Activated CD8-positive, alpha-beta memory T cell treated with anti-CD3 and anti-CD28 coated beads, Interleukin-2, amount 50 U/mL, for 1 hour (primary cell): ENCODE measurements around the gene IL4.

ENCODE experiments used
- DNase-seq: peaks from one replicate; pipeline ENCODE4 v3.0.0-alpha.2; 2020; ENCODE audit errors: extremely low read depth

The IL4 gene

GRCh38 chr5:132658381-132659302 lies 15.1 kb upstream of the IL4 start:
- DNase-seq: no peak

GRCh38 chr5:132659598-132660493 lies 13.9 kb upstream of the IL4 start:
- DNase-seq: no peak

- DNase-seq: no peak
Observed at GRCh38 chr5:132661231-132662003, 12.4 kb upstream of the IL4 start.

- no peak for DNase-seq
Observed at GRCh38 chr5:132662004-132662401, 11.8 kb upstream of the IL4 start.

DNA sequence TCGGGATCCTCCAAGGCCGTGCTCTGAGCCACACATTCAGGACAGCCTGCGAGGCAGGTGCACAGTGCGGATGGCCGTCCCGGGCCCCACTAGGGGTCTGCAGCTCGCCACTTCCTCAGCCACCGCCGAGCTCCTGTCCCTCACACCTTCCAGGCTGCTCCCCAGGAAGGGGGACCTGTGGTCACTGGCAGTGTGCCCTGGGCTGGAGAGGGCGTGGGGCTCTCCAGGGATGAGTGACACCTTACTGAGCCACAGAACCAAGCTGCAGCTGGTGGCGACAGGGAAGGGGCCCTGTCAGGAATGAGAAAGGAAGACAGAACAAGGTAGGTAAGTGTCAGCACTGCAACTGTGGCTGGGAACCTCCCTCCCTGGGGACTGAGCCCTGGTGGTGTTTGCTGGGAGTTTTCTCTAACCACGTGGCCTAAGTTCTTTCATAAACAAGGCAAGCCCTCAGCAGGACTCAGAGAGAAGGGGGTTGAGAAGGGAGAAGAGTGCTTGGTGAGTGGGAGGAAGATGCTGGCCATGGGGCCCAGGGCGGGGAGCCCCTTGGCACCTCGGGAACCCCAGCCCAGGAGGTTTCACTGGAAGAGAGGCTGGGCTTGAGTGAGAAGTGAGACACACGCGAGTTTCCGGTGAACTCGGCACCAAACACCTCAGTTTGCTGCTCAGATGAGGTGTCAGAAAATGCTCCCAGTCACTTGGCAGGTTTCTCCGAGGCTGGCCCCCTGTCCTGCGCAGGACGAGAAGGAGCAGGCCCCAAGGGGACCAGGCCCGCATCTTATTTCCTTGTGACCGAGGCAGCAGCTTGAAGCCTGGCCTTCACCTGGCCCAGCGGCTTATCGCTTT lies 10.6 kb upstream of the IL4 start:
- no peak for DNase-seq

DNA sequence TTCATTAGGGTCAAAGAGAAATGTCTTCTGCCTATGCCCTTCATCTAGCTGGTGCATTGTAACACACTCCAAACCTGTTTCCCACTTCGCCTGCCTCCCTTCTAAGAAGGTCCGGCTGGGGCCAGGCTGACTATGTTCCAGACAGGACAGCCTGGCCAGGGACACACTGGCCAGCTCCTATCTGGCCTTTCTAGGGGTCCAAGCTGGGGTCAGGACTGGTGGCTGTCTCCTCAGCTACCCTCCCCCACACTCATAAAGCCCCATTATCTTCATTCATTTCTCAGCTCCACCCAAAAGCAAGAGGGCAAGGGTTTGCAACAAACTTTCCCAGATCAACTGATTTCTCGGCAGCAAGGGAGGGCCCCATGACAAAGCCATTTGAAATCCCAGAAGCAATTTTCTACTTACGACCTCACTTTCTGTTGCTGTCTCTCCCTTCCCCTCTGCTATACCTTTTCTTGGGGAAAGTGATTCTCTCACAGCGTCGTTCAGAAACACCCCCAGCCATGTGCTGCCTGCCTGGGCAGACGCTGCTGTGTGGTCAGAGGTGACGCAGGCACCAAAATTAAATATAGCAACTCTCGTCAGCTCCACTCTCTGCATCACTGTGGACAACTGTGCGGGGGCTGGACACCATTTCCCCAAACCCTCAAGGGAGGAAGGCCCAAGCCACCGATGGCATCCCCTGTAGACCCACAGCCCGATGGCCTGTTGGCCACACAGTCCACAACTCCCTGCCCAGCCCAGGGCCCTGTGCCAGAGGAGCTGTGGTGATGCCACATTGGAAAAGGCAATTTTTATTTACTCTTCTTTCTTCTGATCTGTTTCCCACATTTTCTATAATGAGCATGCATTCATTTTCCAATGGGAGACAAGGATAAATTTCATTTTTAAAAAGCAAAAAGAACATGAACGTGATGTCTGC lies 9.8 kb upstream of the IL4 start:
- DNase-seq: no peak

GRCh38 chr5:132664696-132665209 lies 9.0 kb upstream of the IL4 start:
- DNase-seq: no peak

- no peak for DNase-seq
Observed at GRCh38 chr5:132665574-132666080, 8.2 kb upstream of the IL4 start.

- no peak for DNase-seq
Observed at GRCh38 chr5:132666310-132667123, 7.3 kb upstream of the IL4 start.

- no peak for DNase-seq
Observed at GRCh38 chr5:132667309-132667708, 6.5 kb upstream of the IL4 start.

DNA sequence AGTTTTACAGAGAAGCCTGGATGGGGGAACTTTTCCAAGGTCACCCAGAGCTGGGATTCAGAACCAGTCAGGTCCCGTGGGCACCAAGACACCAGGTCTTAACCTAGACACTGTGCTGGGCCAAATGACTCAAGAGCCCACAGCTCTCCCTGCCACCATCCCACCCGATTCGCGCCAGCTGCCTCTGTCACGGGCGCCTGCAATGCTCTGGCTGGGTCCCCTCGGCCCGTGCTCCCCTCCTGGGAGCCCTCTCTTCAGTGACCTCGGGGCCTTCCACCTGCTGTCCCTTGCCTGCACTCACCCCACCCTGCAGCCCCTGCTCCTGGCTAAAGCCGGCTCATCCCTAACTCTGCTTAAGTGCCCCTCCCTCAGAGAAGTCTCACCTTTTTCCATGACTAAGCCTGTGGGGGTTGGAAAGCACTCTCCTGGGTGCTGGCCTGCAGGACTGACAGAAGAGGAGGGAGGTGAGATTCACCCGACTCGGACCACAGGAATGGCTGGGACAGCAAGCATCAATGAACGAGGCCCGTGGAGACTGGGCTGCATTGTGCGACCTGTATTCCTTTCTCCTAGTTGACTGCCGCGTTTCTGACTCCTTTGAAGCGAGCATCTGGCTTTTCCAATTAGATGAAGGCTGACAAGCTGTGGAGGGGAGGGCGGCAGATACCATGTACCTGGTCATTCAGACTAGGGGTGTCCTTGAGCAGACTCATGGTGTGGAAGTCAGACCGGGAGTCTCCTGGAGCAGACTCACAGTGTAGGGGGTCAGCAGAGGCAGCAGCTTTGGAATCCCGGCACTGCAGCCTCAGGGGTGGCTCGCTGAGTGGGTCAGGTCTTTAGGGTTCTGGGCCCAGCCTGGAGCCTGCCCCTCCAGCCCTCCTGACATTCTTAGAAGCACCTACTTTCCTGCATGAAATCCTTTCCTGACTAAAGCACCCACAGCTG lies 5.8 kb upstream of the IL4 start:
- DNase-seq: no peak

GRCh38 chr5:132668706-132669454 lies 4.9 kb upstream of the IL4 start:
- DNase-seq: no peak

DNA sequence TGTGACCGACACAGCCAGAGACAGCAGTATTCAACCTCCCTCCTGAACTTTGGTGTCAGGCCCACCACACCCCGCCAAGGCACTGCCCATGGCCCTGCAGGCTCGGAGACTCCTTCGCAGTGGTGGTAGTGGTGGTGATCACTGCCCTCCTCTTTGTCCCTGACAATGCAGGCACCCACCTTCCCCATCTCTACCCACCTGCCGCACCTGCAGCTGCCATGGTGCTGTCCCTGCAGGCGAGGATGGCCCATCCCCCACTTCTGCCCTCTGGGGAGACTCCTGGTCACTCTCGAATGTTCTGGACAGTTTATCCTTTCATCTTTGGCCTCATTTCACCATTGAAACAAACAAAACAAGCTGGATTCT lies 4.4 kb upstream of the IL4 start:
- DNase-seq: no peak

GRCh38 chr5:132669966-132670882 lies 3.6 kb upstream of the IL4 start:
- no peak for DNase-seq

DNA sequence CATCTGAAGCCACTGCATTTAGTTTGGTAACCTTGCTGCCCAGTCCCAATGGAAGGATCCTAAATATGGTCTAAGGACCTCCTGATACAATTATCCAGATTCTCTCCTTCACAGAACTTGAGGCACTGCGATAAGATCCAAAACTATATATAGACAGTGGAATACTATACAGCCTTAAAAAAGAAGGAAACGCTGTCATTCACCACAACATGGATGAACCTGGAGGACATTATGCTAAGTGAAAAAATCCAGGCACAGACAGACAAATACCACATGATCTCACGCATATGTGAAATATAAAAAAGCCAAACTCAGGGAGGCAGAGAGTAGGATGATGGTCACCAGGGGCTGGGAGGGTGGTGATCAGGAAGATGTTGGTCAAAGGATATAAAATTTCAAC lies 2.8 kb upstream of the IL4 start:
- no peak for DNase-seq

DNA sequence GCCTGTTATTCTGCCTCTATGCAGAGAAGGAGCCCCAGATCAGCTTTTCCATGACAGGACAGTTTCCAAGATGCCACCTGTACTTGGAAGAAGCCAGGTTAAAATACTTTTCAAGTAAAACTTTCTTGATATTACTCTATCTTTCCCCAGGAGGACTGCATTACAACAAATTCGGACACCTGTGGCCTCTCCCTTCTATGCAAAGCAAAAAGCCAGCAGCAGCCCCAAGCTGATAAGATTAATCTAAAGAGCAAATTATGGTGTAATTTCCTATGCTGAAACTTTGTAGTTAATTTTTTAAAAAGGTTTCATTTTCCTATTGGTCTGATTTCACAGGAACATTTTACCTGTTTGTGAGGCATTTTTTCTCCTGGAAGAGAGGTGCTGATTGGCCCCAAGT lies 301 bp upstream of the IL4 start:
- no peak for DNase-seq
